Measurements from ENCODE around the gene LNPK. TPM values are rescaled to one million over a fixed set of nuclear protein-coding genes. Genes with fewer than 3 reads are reported as not detected.

LNPK gene
- total and polyA plus RNA-seq, 9 of the 15 experiments (the other 6 are each of a cell fraction or from before 2014, with no cell fraction given) = 6.4 to 40.4 (median 21.3) TPM

- TF ChIP-seq MLX (CRISPR knock-in tag; conservative IDR thresholded peaks at IDR 0.05) = no peak
- peak; percentile 100 for TF ChIP-seq TFE3 (CRISPR knock-in tag; IDR thresholded peaks at IDR 0.05)
- 0 out of 2 replicates have a peak, but pooled peaks have one; percentile 57 for TF ChIP-seq ZBTB1 (CRISPR knock-in tag; IDR thresholded peaks at IDR 0.05; ENCODE audit: borderline replicate concordance, low read depth)
- peak; percentile 91 for TF ChIP-seq MITF (IDR thresholded peaks at IDR 0.05)
- TF ChIP-seq KLF16 (IDR thresholded peaks at IDR 0.05) = no peak
- 0 out of 2 replicates have a peak, but pooled peaks have one; percentile 31 for TF ChIP-seq SAFB (IDR thresholded peaks at IDR 0.05; ENCODE audit: borderline replicate concordance, low read depth, low read length)
- no peak for TF ChIP-seq CAMTA2 (CRISPR knock-in tag; conservative IDR thresholded peaks at IDR 0.05)
- TF ChIP-seq KHSRP (IDR thresholded peaks at IDR 0.05) = no peak
- TF ChIP-seq ZFP91 (CRISPR knock-in tag; IDR thresholded peaks at IDR 0.05) = no peak
- TF ChIP-seq ZNF197 (CRISPR knock-in tag; IDR thresholded peaks at IDR 0.05; ENCODE audit: low read depth) = 0 out of 2 replicates have a peak, but pooled peaks have one; percentile 3
- TF ChIP-seq BRD4 (IDR thresholded peaks at IDR 0.05) = peak; percentile 70
- peak; percentile 98 for TF ChIP-seq RBFOX2 (IDR thresholded peaks at IDR 0.05; ENCODE audit: low read depth, low read length)
- no peak for TF ChIP-seq SP2 (IDR thresholded peaks at IDR 0.05; ENCODE audit: extremely low read depth, low read depth, low read length, poor library complexity, severe bottlenecking)
- TF ChIP-seq LARP7 (IDR thresholded peaks at IDR 0.05) = 0 out of 2 replicates have a peak, but pooled peaks have one; percentile 13
- 0 out of 2 replicates have a peak, but pooled peaks have one; percentile 60 for TF ChIP-seq CTBP1 (IDR thresholded peaks at IDR 0.05; ENCODE audit: borderline replicate concordance)
- TF ChIP-seq POLR3A (IDR thresholded peaks at IDR 0.05; ENCODE audit: borderline replicate concordance, extremely low read depth, insufficient read depth, insufficient read length) = no peak
- TF ChIP-seq ETV6 (IDR thresholded peaks at IDR 0.05; ENCODE audit: borderline replicate concordance in 1 of 2, low read depth in 2 of 2, low read length in 1 of 2) = no peak
- no peak for TF ChIP-seq ETV6 (CRISPR knock-in tag; IDR thresholded peaks at IDR 0.05; ENCODE audit: borderline replicate concordance)
- no peak; the same call in 1 of the 2 replicates for TF ChIP-seq ATF7 (IDR thresholded peaks at IDR 0.05)
- TF ChIP-seq PKNOX1 (IDR thresholded peaks at IDR 0.05) = no peak
- TF ChIP-seq BRCA1 (IDR thresholded peaks at IDR 0.05) = no peak
- TF ChIP-seq BRCA1 (CRISPR knock-in tag; IDR thresholded peaks at IDR 0.05) = peak; percentile 88; the same call in 1 of the 2 replicates
- peak; percentile 63; the same call in 1 of the 2 replicates for TF ChIP-seq NFRKB (IDR thresholded peaks at IDR 0.05; ENCODE audit: low read depth)
These were observed at the start of gene LNPK (continued) for GRCh38 chr2:176001916-176002687.

Data from K562 (cell line).